Small intestine (tissue), 7 donors: ENCODE results near the gene USP12. TPM values are rescaled to one million over a fixed set of nuclear protein-coding genes. Genes with fewer than 3 reads are reported as not detected.
"Not testable (repeated sequence)": the region's sequence is repeated elsewhere in the genome, so short reads cannot be mapped to it uniquely, and the experiment has no call there.

Experiments
- DNase-seq, 2 donors: peaks; one replicate each; pipeline versions ENCODE4 v3.0.0 to v3.0.0-alpha.2; 2013
- FAIRE-seq: peaks from 2 replicates; lab custom pipeline; 2012; peaks lifted over from hg19 to GRCh38; lab: Jason Lieb, UNC
- H3K27ac ChIP-seq, 3 donors: one replicate each; pipeline ENCODE4 v1.5.1; 2013; ENCODE audit warnings: low read length in 2 of 3, mild to moderate bottlenecking in 2 of 3, control low read depth in 1 of 3, inconsistent platforms in 1 of 3, low read depth in 1 of 3, moderate library complexity in 1 of 3
- H3K27me3 ChIP-seq, 3 donors: one replicate each; pipeline ENCODE4 v1.6.1; 2013; ENCODE audit warnings: low read length in 3 of 3, inconsistent platforms in 1 of 3; ENCODE audit not compliant: control insufficient read depth in 3 of 3, insufficient read depth in 3 of 3
- H3K36me3 ChIP-seq, 3 donors: one replicate each; pipeline ENCODE4 v1.6.1; 2013; ENCODE audit warnings: low read length in 3 of 3, inconsistent platforms in 1 of 3, low read depth in 1 of 3, mild to moderate bottlenecking in 1 of 3, moderate library complexity in 1 of 3; ENCODE audit not compliant: control insufficient read depth in 3 of 3, insufficient read depth in 2 of 3
- H3K4me1 ChIP-seq, 3 donors: one replicate each; pipeline ENCODE4 v1.6.1; 2013; ENCODE audit warnings: low read length in 2 of 3, inconsistent platforms in 1 of 3, low read depth in 1 of 3, mild to moderate bottlenecking in 1 of 3, moderate library complexity in 1 of 3; ENCODE audit not compliant: control insufficient read depth in 3 of 3, insufficient read depth in 2 of 3
- H3K4me3 ChIP-seq, 3 donors: one replicate each; pipeline ENCODE4 v1.5.1; 2013; ENCODE audit warnings: low read length in 3 of 3, control low read depth in 1 of 3, inconsistent platforms in 1 of 3, low read depth in 1 of 3, mild to moderate bottlenecking in 1 of 3, moderate library complexity in 1 of 3
- H3K9me3 ChIP-seq, 2 donors: one replicate each; pipeline ENCODE4 v1.6.1; 2013; ENCODE audit warnings: low read depth in 1 of 2, low read length in 1 of 2; ENCODE audit not compliant: control insufficient read depth in 2 of 2, insufficient read depth in 1 of 2
- WGBS, 3 donors: extraction: QIAGEN DNeasy Blood & Tissue Kit; methylation state at CpG; one replicate each; pipeline ENCODE4 v1.1.7; 2013; 5-methylcytosine and 5-hydroxymethylcytosine counted together
- polyA plus RNA-seq, 4 donors: library from polyadenylated mRNA; stranded (reverse) in 3 of 4; unstranded in 1 of 4; fragments of 200-250 nt in 3 of 4; fragments of 120-200 nt in 1 of 4; gene quantifications; one replicate each; pipeline versions ENCODE4 v1.2.1 to v1.2.3, GENCODE V29; 2013
- donor health status: healthy with polysubstance abuse.
- donor health status: control.
- donor health status: control.
- donor health status: Bipolar disorder and iron deficiency.
- donor health status: healthy.

The USP12 gene
- polyA plus RNA-seq, 4 donors = 12.3 to 45.6 (median 20.7) TPM

DNA sequence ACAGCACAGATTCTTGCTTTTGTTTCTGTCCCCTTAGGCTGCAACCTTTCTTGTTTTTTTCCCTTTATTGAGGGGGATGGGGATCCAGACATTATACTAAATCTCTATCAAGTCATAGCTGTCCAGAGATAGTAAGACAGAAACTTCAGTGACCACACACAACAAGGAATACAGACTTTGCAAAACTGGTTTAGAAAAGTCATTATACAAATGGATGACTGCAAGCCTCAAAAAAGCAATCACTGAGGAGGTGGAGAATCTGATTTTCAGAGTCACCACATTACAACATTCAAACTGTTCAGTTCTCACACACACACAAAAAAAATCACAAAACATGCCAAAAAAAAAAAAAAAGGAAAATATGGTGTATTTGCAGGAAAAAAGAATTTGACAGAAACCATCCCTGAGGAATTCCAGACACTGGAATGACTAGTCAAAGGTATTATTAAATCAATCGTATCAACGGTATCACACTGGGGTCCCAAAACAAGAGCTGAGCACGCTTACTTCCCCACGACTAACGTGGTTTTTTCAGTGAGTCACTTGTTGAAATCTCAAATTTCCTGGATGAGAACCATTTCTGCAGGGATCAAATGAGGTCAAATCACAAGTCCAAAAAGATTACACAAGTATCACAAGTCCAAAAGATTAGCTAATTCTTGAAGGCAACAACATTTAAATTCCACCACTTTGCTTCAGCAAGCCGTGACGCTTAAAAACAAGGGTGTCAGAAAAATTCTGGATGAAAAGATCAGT, 41.2 kb downstream of the USP12 start:
- Histone ChIP-seq H3K4me3 (no peak overlapping the region), H3K27ac (no peak overlapping the region), H3K27me3 (no peaks in the 10 kb centered on the region), H3K4me1 (peaks cover 1 to 25% (median 3%) of the 10 kb centered on the region in 3 donors), H3K36me3 (peaks cover 0 to 13% (median 0%) of the 10 kb centered on the region in 3 donors), H3K9me3 (peaks cover 0 to 8% of the 10 kb centered on the region in 2 donors)
- DNase-seq (no peak), FAIRE-seq (no peak)
- 66 to 83% (median 66%) methylated on average over 7 of the region's 7 CpGs for WGBS, 3 donors

DNA sequence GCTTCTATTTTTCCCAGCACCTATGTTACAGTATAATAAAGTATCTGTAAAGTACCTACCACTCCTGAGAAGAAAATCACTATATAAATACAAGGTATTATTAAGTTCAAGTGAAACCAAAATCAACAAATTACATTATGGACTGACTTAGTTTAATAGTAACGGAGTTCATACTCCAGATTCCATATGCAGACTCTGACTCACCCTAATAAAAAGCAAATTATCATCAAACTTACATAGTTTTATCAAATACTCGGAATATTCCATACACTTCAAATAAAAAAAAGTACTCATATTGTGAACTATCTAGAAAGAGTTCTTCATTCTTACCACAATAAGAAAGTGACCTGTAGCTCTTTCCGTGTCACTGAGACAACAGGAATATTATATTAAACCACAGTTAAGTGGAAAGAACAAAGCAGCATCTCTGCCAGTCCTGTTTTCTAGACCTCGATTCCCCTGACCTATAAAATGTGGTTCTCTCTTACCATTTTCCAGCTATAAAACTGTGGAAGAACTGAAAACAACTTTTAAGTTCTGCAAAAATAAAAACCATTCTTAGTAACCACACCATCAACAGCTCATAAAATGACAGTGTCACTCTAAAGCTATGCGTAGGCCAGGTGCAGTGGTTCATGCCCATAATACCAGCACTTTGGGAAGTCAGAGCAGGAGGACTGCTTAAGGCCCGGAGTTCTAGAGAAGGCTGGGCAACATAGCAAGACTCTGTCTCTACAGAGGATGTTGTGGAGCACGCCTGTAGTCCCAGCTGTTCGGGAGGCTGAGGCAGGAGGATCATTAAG, 42.6 kb downstream of the USP12 start:
- H3K36me3 ChIP-seq = peaks cover 0 to 15% (median 0%) of the 10 kb centered on the region in 3 donors
- DNase-seq (no peak), FAIRE-seq (no peak)
- peaks cover 0 to 13% of the 10 kb centered on the region in 2 donors for H3K9me3 ChIP-seq
- H3K27me3 ChIP-seq = no peaks in the 10 kb centered on the region
- WGBS, 3 donors = 78 to 82% (median 80%) methylated on average over 8 of the region's 8 CpGs
- peaks cover 0 to 19% (median 1%) of the 10 kb centered on the region in 3 donors for H3K4me1 ChIP-seq
- no peak overlapping the region for H3K27ac ChIP-seq
- H3K4me3 ChIP-seq = no peak overlapping the region

DNA sequence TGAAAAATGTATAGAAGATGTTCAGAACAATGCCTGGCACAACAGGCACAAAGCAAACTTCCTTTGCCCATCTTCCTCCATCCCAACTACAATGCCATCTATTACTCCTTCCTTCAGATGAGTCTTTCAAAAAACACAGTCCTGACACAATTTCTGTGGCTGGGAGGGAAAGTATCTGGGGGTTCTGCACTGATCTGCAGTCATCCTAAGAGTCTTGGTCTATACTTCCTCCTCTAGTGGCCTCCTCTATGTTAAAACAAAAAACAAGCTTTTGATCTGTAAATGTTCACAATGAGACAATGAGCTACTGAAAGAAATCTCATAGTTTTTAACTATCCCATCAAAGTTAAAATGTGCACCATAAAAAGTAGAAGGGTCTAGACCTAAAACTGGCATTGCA, 44.8 kb downstream of the USP12 start:
- FAIRE-seq = no peak
- Histone ChIP-seq H3K9me3 (peaks cover 0 to 24% of the 10 kb centered on the region in 2 donors), H3K4me3 (no peak overlapping the region), H3K4me1 (peaks cover 0 to 13% (median 0%) of the 10 kb centered on the region in 3 donors), H3K27me3 (no peaks in the 10 kb centered on the region), H3K27ac (no peak overlapping the region), H3K36me3 (peaks cover 0 to 15% (median 0%) of the 10 kb centered on the region in 3 donors)
- DNase-seq = no peak

DNA sequence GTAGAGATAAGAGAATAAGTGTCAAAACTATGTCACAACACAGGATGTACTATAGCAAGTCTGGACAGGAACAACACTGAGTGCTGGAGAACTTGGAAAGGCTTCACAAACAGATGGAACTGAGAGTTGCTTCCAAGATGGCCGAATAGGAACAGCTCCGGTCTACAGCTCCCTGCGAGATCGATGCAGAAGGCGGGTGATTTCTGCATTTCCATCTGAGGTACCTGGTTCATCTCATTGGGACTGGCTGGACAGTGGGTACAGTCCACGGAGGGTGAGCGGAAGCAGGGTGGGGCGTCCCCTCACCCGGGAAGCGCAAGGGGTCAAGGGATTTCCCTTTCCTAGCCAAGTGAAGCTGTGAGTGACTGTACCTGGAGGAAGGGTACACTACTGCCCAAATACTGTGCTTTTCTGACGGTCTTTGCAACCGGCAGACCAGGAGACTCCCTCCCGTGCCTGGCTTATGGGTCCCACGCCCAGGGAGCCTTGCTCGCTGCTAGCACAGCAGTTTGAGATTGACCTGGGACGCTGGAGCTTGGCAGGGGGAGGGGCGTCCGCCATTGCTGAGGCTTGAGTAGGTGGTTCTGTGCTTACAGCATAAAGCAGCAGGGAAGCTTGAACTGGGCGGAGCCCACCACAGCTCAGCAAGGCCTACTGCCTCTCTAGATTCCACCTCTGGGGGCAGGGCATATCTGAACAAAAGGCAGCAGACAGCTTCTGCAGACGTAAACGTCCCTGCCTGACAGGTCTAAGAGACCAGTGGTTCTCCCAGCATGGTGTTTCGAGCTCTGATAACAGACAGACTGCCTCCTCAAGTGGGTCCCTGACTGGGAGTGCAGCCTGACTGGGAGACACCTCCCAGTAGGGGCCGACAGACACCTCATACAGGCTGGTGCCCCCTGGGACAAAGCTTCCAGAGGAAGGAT, 46.0 kb downstream of the USP12 start:
- Histone ChIP-seq H3K27me3 (no peaks in the 10 kb centered on the region), H3K4me1 (peaks cover 0 to 11% (median 0%) of the 10 kb centered on the region in 3 donors), H3K4me3 (no peak overlapping the region), H3K36me3 (peaks cover 0 to 15% (median 0%) of the 10 kb centered on the region in 3 donors), H3K9me3 (peaks cover 0 to 24% of the 10 kb centered on the region in 2 donors), H3K27ac (no peak overlapping the region)
- no peak for FAIRE-seq
- no peak for DNase-seq
- WGBS, 3 donors = 93 to 97% (median 94%) methylated on average over 23 of the region's 23 CpGs

DNA sequence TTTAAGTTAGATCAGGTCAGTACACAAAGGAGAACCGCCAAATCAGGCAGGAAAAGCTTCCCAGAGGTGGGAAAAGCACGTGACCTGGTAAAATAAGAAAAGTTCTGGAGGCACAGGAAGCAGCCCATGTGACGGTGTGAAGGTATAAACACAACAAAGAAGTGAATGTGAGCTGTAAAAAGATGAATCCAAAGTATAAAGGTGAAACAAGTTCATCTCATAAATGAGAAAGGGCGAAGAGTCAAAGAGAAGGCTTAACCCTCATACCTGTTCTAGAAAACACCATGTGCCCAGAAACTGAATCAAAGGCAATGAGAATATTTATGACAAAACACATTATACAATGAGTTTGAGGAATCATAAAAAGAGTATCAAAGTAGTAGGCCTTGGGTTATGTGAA, 47.0 kb downstream of the USP12 start:
- Histone ChIP-seq H3K9me3 (peaks cover 0 to 24% of the 10 kb centered on the region in 2 donors), H3K4me1 (peaks cover 0 to 11% (median 0%) of the 10 kb centered on the region in 3 donors), H3K36me3 (peaks cover 0 to 15% (median 0%) of the 10 kb centered on the region in 3 donors), H3K4me3 (no peak overlapping the region), H3K27ac (no peak overlapping the region), H3K27me3 (no peaks in the 10 kb centered on the region)
- FAIRE-seq (no peak), DNase-seq (peak; percentile 35 to 46)
- 82 to 86% (median 83%) methylated on average over 4 of the region's 4 CpGs for WGBS, 3 donors

GRCh38 chr13:27123445-27123844, 48.2 kb downstream of the USP12 start:
- not testable (repeated sequence) for H3K27ac ChIP-seq, FAIRE-seq, H3K4me1 ChIP-seq, DNase-seq, H3K4me3 ChIP-seq, H3K27me3 ChIP-seq
- WGBS, 3 donors = 98 to 99% (median 98%) methylated on average over 4 of the region's 4 CpGs
- peaks cover 0 to 12% (median 0%) of the 10 kb centered on the region in 3 donors for H3K36me3 ChIP-seq
- H3K9me3 ChIP-seq = peaks cover 0 to 24% of the 10 kb centered on the region in 2 donors

- Histone ChIP-seq H3K27me3 (no peaks in the 10 kb centered on the region), H3K36me3 (peaks cover 0 to 12% (median 0%) of the 10 kb centered on the region in 3 donors), H3K27ac (no peak overlapping the region), H3K9me3 (peaks cover 0 to 24% of the 10 kb centered on the region in 2 donors), H3K4me1 (peaks cover 0 to 6% (median 0%) of the 10 kb centered on the region in 3 donors), H3K4me3 (no peak overlapping the region)
- no peak for DNase-seq
- no peak for FAIRE-seq
- WGBS, 3 donors = 94 to 97% (median 97%) methylated on average over 7 of the region's 7 CpGs
Measured at GRCh38 chr13:27122036-27122435, 49.6 kb downstream of the USP12 start.
